HG02840 (cell line): Measurements from ENCODE around the gene PDE6H.

Experiments
- ATAC-seq: cut with Tn5 transposase; IDR thresholded peaks from one replicate; pipeline ENCODE4 v1.9.1; 2021; ENCODE audit warnings: mild to moderate bottlenecking, moderate library complexity, moderate number of reproducible peaks; ENCODE audit not compliant: unreplicated experiment, low FRiP score

Gene PDE6H

GRCh38 chr12:14999021-14999694 is 26.3 kb downstream of the PDE6H start:
- ATAC-seq: no peak

GRCh38 chr12:14999695-15000365 is 27.0 kb downstream of the PDE6H start:
- ATAC-seq: no peak

GRCh38 chr12:15000575-15000974 is 27.7 kb downstream of the PDE6H start:
- no peak for ATAC-seq

GRCh38 chr12:15001733-15002382 is 29.0 kb downstream of the PDE6H start:
- ATAC-seq: no peak

- no peak for ATAC-seq
These were observed 31.6 kb downstream of the PDE6H start for GRCh38 chr12:15004421-15004820.

- ATAC-seq: no peak
These were observed 32.2 kb downstream of the PDE6H start for GRCh38 chr12:15005064-15005463.

GRCh38 chr12:15007551-15007950 is 34.7 kb downstream of the PDE6H start:
- no peak for ATAC-seq

GRCh38 chr12:15011162-15011561 is 38.3 kb downstream of the PDE6H start:
- ATAC-seq: no peak

- no peak for ATAC-seq
These were observed 40.9 kb downstream of the PDE6H start for GRCh38 chr12:15013634-15014179.

- ATAC-seq: no peak
These were observed 41.9 kb downstream of the PDE6H start for GRCh38 chr12:15014708-15015107.

- ATAC-seq: no peak
These were observed 42.3 kb downstream of the PDE6H start for GRCh38 chr12:15015121-15015520.

- ATAC-seq: no peak
These were observed 47.3 kb downstream of the PDE6H start for GRCh38 chr12:15020156-15020555.
